HK-2 (cell line): Measurements from ENCODE around the gene PCOLCE2.
A peak's percentile ranks its signal among the peaks of the same experiment; 100 is the strongest.
"Not testable (repeated sequence)": the region's sequence is repeated elsewhere in the genome, so short reads cannot be mapped to it uniquely, and the experiment has no call there.

Experiments
- DNase-seq: peaks from one replicate; pipeline ENCODE4 v3.0.0-alpha.2; 2018; ENCODE audit not compliant: unreplicated experiment

PCOLCE2 gene

GRCh38 chr3:142902356-142902755 is 13.5 kb upstream of the PCOLCE2 start:
- DNase-seq: no peak

- no peak for DNase-seq
These were observed 9.7 kb upstream of the PCOLCE2 start for GRCh38 chr3:142898346-142899213.

- DNase-seq: no peak
These were observed 8.9 kb upstream of the PCOLCE2 start for GRCh38 chr3:142897807-142898206.

GRCh38 chr3:142896996-142897395 is 8.1 kb upstream of the PCOLCE2 start:
- no peak for DNase-seq

- DNase-seq: peak; percentile 11
These were observed 7.4 kb upstream of the PCOLCE2 start for GRCh38 chr3:142896201-142896755.

GRCh38 chr3:142894493-142894892 is 5.6 kb upstream of the PCOLCE2 start:
- DNase-seq: no peak

- DNase-seq: no peak
These were observed 3.8 kb upstream of the PCOLCE2 start for GRCh38 chr3:142892714-142893113.

- DNase-seq: no peak
These were observed 1.7 kb upstream of the PCOLCE2 start for GRCh38 chr3:142890592-142890991.

GRCh38 chr3:142889212-142890014 is 530 bp upstream of the PCOLCE2 start:
- DNase-seq: no peak

- no peak for DNase-seq
These were observed 793 bp downstream of the PCOLCE2 start for GRCh38 chr3:142888099-142888480.

GRCh38 chr3:142886940-142887339 is 1.9 kb downstream of the PCOLCE2 start:
- DNase-seq: no peak

- DNase-seq: no peak
These were observed 2.9 kb downstream of the PCOLCE2 start for GRCh38 chr3:142886021-142886420.

- DNase-seq: no peak
These were observed 4.4 kb downstream of the PCOLCE2 start for GRCh38 chr3:142884531-142884930.

GRCh38 chr3:142883534-142883933 is 5.3 kb downstream of the PCOLCE2 start:
- DNase-seq: not testable (repeated sequence)

GRCh38 chr3:142881445-142882224 is 7.2 kb downstream of the PCOLCE2 start:
- DNase-seq: no peak

GRCh38 chr3:142878649-142879300 is 10.1 kb downstream of the PCOLCE2 start:
- DNase-seq: no peak

- no peak for DNase-seq
These were observed 12.5 kb downstream of the PCOLCE2 start for GRCh38 chr3:142876417-142876816.

GRCh38 chr3:142875583-142876207 is 13.2 kb downstream of the PCOLCE2 start:
- no peak for DNase-seq

- DNase-seq: no peak
These were observed 13.8 kb downstream of the PCOLCE2 start for GRCh38 chr3:142875099-142875498.

- not testable (repeated sequence) for DNase-seq
These were observed 20.5 kb downstream of the PCOLCE2 start for GRCh38 chr3:142868382-142868781.
